Mucosa of rectum (tissue), 2 donors: ENCODE measurements around the gene CCDC85C.

Source experiments
- H3K27ac ChIP-seq, 2 donors: one replicate each; pipeline ENCODE4 v1.7.0; 2013; ENCODE audit warnings: inconsistent platforms in 2 of 2, low read depth in 2 of 2, low read length in 2 of 2
- H3K27me3 ChIP-seq, 2 donors: one replicate each; pipeline ENCODE4 v1.7.0; 2013; ENCODE audit warnings: low read length in 2 of 2; ENCODE audit not compliant: control insufficient read depth in 2 of 2, insufficient read depth in 2 of 2
- H3K36me3 ChIP-seq, 2 donors: one replicate each; pipeline ENCODE4 v1.7.0; 2013; ENCODE audit warnings: low read length in 2 of 2; ENCODE audit not compliant: control insufficient read depth in 2 of 2, insufficient read depth in 2 of 2
- H3K4me1 ChIP-seq, 2 donors: one replicate each; pipeline ENCODE4 v1.7.0; 2013; ENCODE audit warnings: low read length in 2 of 2, mild to moderate bottlenecking in 1 of 2; ENCODE audit not compliant: control insufficient read depth in 2 of 2, insufficient read depth in 2 of 2
- H3K4me3 ChIP-seq, 2 donors: one replicate each; pipeline ENCODE4 v1.7.0; 2013; ENCODE audit warnings: low read length in 2 of 2
- H3K9ac ChIP-seq, 2 donors: one replicate each; pipeline ENCODE4 v1.7.0; 2013; ENCODE audit warnings: low read length in 2 of 2, low read depth in 1 of 2, mild to moderate bottlenecking in 1 of 2
- H3K9me3 ChIP-seq, 2 donors: one replicate each; pipeline ENCODE4 v1.7.0; 2013; ENCODE audit warnings: low read length in 2 of 2; ENCODE audit not compliant: control insufficient read depth in 2 of 2
- donor health status: healthy.
- donor health status: Normal muscosa, but diverticular disease.

Gene CCDC85C

GRCh38 chr14:99579903-99580571 is 24.0 kb downstream of the CCDC85C start:
- H3K9me3 ChIP-seq: no peaks in the 10 kb centered on the region
- H3K4me3 ChIP-seq: peak overlapping the region; percentile 33 to 67
- peak overlapping the region; percentile 85 to 94 for H3K27ac ChIP-seq
- no peaks in the 10 kb centered on the region for H3K27me3 ChIP-seq
- peaks cover 44 to 56% of the 10 kb centered on the region in 2 donors for H3K4me1 ChIP-seq
- peaks cover 0 to 5% of the 10 kb centered on the region in 2 donors for H3K36me3 ChIP-seq
- H3K9ac ChIP-seq: peak overlapping the region; percentile 49 to 57

GRCh38 chr14:99579120-99579836 is 24.7 kb downstream of the CCDC85C start:
- H3K27ac ChIP-seq: peak overlapping the region; percentile 85 to 94
- peak overlapping the region; percentile 33 to 67 for H3K4me3 ChIP-seq

GRCh38 chr14:99578541-99579101 is 25.4 kb downstream of the CCDC85C start:
- Histone ChIP-seq H3K27ac (peak overlapping the region; percentile 85 to 94), H3K36me3 (peaks cover 0 to 5% of the 10 kb centered on the region in 2 donors), H3K9ac (peak overlapping the region; percentile 57 to 68), H3K4me1 (peaks cover 57 to 70% of the 10 kb centered on the region in 2 donors), H3K4me3 (peak overlapping the region; percentile 20 to 67), H3K9me3 (no peaks in the 10 kb centered on the region), H3K27me3 (no peaks in the 10 kb centered on the region)

More at GRCh38 chr14:99579120-99579836, 24.7 kb downstream of the CCDC85C start:
- Histone ChIP-seq H3K9me3 (no peaks in the 10 kb centered on the region), H3K9ac (peak overlapping the region; percentile 57 to 68), H3K36me3 (peaks cover 0 to 5% of the 10 kb centered on the region in 2 donors), H3K4me1 (peaks cover 51 to 63% of the 10 kb centered on the region in 2 donors), H3K27me3 (no peaks in the 10 kb centered on the region)

- Histone ChIP-seq H3K4me1 (peaks cover 73 to 86% of the 10 kb centered on the region in 2 donors), H3K9me3 (no peaks in the 10 kb centered on the region), H3K27me3 (no peaks in the 10 kb centered on the region), H3K4me3 (no peak overlapping the region), H3K27ac (peak overlapping the region in 1 of 2 donors; percentile 9), H3K36me3 (peaks cover 0 to 5% of the 10 kb centered on the region in 2 donors), H3K9ac (no peak overlapping the region)
These were observed 27.0 kb downstream of the CCDC85C start for GRCh38 chr14:99576761-99577705.

GRCh38 chr14:99576304-99576703 is 27.7 kb downstream of the CCDC85C start:
- H3K4me1 ChIP-seq: peaks cover 80 to 93% of the 10 kb centered on the region in 2 donors
- peaks cover 0 to 3% of the 10 kb centered on the region in 2 donors for H3K36me3 ChIP-seq
- no peak overlapping the region for H3K4me3 ChIP-seq
- no peaks in the 10 kb centered on the region for H3K27me3 ChIP-seq
- H3K9me3 ChIP-seq: no peaks in the 10 kb centered on the region
- H3K27ac ChIP-seq: peak overlapping the region; percentile 68 to 77
- peak overlapping the region in 1 of 2 donors; percentile 3 for H3K9ac ChIP-seq

GRCh38 chr14:99575043-99576023 is 28.7 kb downstream of the CCDC85C start:
- Histone ChIP-seq H3K9me3 (no peaks in the 10 kb centered on the region), H3K4me1 (peaks cover 82 to 94% of the 10 kb centered on the region in 2 donors), H3K36me3 (peaks cover 0 to 3% of the 10 kb centered on the region in 2 donors), H3K27me3 (no peaks in the 10 kb centered on the region), H3K27ac (peak overlapping the region; percentile 68 to 77), H3K4me3 (peak overlapping the region; percentile 29 to 31), H3K9ac (peak overlapping the region; percentile 6 to 56)

- Histone ChIP-seq H3K9ac (peak overlapping the region; percentile 14 to 56), H3K4me3 (peak overlapping the region; percentile 29 to 31), H3K36me3 (peaks cover 0 to 3% of the 10 kb centered on the region in 2 donors), H3K27ac (peak overlapping the region; percentile 66 to 77), H3K9me3 (no peaks in the 10 kb centered on the region), H3K4me1 (peaks cover 83 to 94% of the 10 kb centered on the region in 2 donors), H3K27me3 (no peaks in the 10 kb centered on the region)
These were observed 29.7 kb downstream of the CCDC85C start for GRCh38 chr14:99574099-99574880.

- Histone ChIP-seq H3K36me3 (peaks cover 0 to 3% of the 10 kb centered on the region in 2 donors), H3K9ac (no peak overlapping the region), H3K9me3 (no peaks in the 10 kb centered on the region), H3K27me3 (no peaks in the 10 kb centered on the region), H3K27ac (peak overlapping the region; percentile 66 to 77), H3K4me1 (peaks cover 84 to 94% of the 10 kb centered on the region in 2 donors), H3K4me3 (no peak overlapping the region)
These were observed 30.4 kb downstream of the CCDC85C start for GRCh38 chr14:99573436-99574098.
